Ectodermal cell (in vitro differentiated cells): ENCODE measurements around the gene CEP85L.

Experiments
- H3K27ac ChIP-seq: 2 replicates; pipeline ENCODE4 v1.7.0; 2013; ENCODE audit warnings: mild to moderate bottlenecking, low read depth, low read length; ENCODE audit not compliant: insufficient read depth, poor library complexity, severe bottlenecking
- H3K27me3 ChIP-seq: 2 replicates; pipeline ENCODE4 v1.7.0; 2013; ENCODE audit warnings: mild to moderate bottlenecking, low read length; ENCODE audit not compliant: insufficient read depth, control insufficient read depth, poor library complexity, severe bottlenecking
- H3K36me3 ChIP-seq: one replicate; pipeline ENCODE4 v1.7.0; 2013; ENCODE audit warnings: low read length; ENCODE audit not compliant: control insufficient read depth, insufficient read depth
- H3K4me1 ChIP-seq: one replicate; pipeline ENCODE4 v1.7.0; 2013; ENCODE audit warnings: low read length; ENCODE audit not compliant: control insufficient read depth, insufficient read depth
- H3K4me3 ChIP-seq: 2 replicates; pipeline ENCODE4 v1.7.0; 2013; ENCODE audit warnings: low read depth, low read length, control low read depth; ENCODE audit not compliant: insufficient read depth
- H3K9me3 ChIP-seq: 2 replicates; pipeline ENCODE4 v1.7.0; 2013; ENCODE audit warnings: mild to moderate bottlenecking, low read length, moderate library complexity; ENCODE audit not compliant: control insufficient read depth
- WGBS, 2 experiments: methylation state at CpG; one replicate each; pipeline ENCODE4 v1.1.7; 2013; ENCODE audit warnings: missing lambda C conversion rate in 2 of 2; 5-methylcytosine and 5-hydroxymethylcytosine counted together

Gene CEP85L

GRCh38 chr6:118546164-118546879 is 105.1 kb downstream of the CEP85L start:
- Histone ChIP-seq H3K27ac (no peak overlapping the region), H3K4me3 (no peak overlapping the region), H3K36me3 (no peaks in the 10 kb centered on the region), H3K9me3 (no peaks in the 10 kb centered on the region), H3K4me1 (no peaks in the 10 kb centered on the region), H3K27me3 (no peaks in the 10 kb centered on the region)
- 92 to 93% methylated on average over 3 to 4 of the region's 4 CpGs for whole genome bisulfite sequencing, 2 experiments

DNA sequence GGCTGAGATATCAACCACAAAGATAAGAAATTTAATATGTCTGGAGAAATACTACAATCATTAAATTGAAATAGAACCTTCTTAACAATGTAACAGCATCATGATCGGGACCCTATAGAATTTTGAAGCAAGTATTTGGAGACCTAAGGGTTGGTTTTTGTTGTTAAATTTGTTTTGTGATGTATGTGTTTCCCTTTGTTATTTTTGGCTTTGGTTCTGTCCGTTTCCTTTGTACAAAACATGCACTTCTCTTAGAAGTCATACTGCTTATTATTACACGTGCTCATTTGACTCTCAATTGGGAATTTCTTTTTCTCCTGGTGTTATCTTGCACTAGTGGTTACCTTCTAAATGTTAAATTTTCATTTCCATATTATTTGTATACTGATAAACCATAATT is 107.3 kb downstream of the CEP85L start:
- Histone ChIP-seq H3K27ac (no peak overlapping the region), H3K4me1 (no peaks in the 10 kb centered on the region), H3K4me3 (no peak overlapping the region), H3K9me3 (no peaks in the 10 kb centered on the region), H3K36me3 (no peaks in the 10 kb centered on the region), H3K27me3 (no peaks in the 10 kb centered on the region)
- WGBS, 2 experiments = 95 to 100% methylated on average over 2 to 3 of the region's 3 CpGs

DNA sequence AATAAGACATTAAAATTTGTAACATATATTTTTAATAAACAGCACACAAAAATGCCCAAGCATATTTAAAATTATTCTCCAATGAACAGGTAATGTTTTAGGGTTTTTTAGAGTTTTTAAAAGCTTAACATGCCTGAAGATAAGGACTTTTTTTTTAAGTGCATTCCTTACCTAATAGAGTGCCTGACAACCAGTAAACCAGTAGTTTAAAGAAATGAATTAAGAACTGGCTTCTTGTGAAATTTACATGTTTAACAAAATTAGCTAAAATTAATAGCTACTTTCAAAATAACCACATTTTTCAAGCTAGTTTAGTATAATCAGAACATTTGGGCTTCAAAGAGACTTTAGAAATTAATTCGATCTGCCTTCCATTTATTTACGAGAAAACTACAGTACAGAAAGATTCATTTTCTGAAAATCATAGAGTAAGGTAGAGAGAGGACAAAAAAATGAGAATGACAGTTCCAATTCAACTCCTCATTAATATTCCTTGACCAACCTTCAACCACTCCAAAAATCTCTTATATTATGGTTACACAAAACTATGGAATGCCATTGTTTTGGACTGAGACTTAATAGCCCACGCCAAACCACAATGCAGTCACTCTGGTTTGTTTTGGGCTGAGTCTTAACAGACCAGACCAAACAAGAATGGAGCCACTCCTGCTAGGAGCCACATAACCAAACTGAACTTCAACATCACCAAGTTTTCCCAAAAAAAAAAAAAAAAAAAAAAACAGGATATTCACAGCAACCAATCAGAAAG is 109.0 kb downstream of the CEP85L start:
- Histone ChIP-seq H3K9me3 (no peaks in the 10 kb centered on the region), H3K27me3 (no peaks in the 10 kb centered on the region), H3K36me3 (no peaks in the 10 kb centered on the region), H3K27ac (no peak overlapping the region), H3K4me1 (no peaks in the 10 kb centered on the region), H3K4me3 (no peak overlapping the region)
- WGBS, 2 experiments = 82 to 96% methylated on average over 1 to 3 of the region's 3 CpGs

DNA sequence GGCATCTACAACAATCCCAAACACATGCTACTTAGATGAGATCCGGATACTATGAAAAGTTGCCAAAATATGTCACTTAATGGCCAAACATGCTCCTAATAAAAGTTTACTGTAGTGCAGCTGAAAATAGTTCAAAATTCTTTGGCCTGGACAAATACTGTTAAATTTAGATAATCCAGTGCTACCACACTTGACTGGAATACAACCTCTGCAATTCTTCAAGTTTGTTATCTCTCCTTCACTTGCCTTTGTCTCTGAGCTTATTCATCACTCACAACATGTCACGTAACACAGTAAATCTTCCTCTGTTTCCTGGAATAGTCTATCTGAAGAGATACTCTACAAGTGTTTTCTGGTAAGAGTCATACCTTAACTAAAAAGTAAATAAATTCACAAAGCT is 113.8 kb downstream of the CEP85L start:
- H3K4me3 ChIP-seq = no peak overlapping the region
- no peaks in the 10 kb centered on the region for H3K36me3 ChIP-seq
- H3K27ac ChIP-seq = no peak overlapping the region
- H3K27me3 ChIP-seq = no peaks in the 10 kb centered on the region
- no peaks in the 10 kb centered on the region for H3K4me1 ChIP-seq
- H3K9me3 ChIP-seq = no peaks in the 10 kb centered on the region
- WGBS, 2 experiments = 88 to 100% methylated on average over 1 to 2 of the region's 2 CpGs

- WGBS, 2 experiments = 90 to 91% methylated on average over 1 of the region's 2 CpGs
- no peaks in the 10 kb centered on the region for H3K36me3 ChIP-seq
- H3K27ac ChIP-seq = no peak overlapping the region
- no peaks in the 10 kb centered on the region for H3K9me3 ChIP-seq
- H3K27me3 ChIP-seq = no peaks in the 10 kb centered on the region
- H3K4me1 ChIP-seq = no peaks in the 10 kb centered on the region
- H3K4me3 ChIP-seq = no peak overlapping the region
Observed at GRCh38 chr6:118536478-118536877, 114.9 kb downstream of the CEP85L start.

GRCh38 chr6:118535176-118535844 is 116.1 kb downstream of the CEP85L start:
- H3K27ac ChIP-seq = no peak overlapping the region
- H3K36me3 ChIP-seq = no peaks in the 10 kb centered on the region
- no peaks in the 10 kb centered on the region for H3K4me1 ChIP-seq
- H3K9me3 ChIP-seq = no peaks in the 10 kb centered on the region
- no peak overlapping the region for H3K4me3 ChIP-seq
- no peaks in the 10 kb centered on the region for H3K27me3 ChIP-seq
- WGBS, 2 experiments = 97% methylated on average over 4 of the region's 6 CpGs

GRCh38 chr6:118530942-118531341 is 120.4 kb downstream of the CEP85L start:
- Histone ChIP-seq H3K4me3 (no peak overlapping the region), H3K27ac (no peak overlapping the region), H3K9me3 (no peaks in the 10 kb centered on the region), H3K36me3 (no peaks in the 10 kb centered on the region), H3K27me3 (no peaks in the 10 kb centered on the region), H3K4me1 (no peaks in the 10 kb centered on the region)
- WGBS, 2 experiments = 88 to 100% methylated on average over 2 of the region's 2 CpGs

DNA sequence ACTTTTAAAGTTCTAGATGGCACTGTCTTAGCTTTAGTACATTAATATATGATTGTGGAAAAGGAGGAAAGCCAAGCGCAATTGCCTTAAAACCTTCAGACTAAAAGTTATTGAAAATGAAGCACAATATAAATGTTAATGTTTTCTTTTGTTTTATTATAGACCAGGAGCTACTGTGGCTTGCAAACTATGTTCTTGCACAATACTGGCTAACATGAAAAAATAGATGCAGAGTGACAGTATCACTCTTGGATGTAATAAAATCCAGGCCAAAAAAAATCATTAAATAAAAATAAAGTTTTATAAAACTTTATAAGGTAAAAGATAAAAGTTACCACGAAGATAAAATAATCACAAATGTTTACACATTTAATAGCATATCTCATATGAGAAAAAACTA is 121.6 kb downstream of the CEP85L start:
- Histone ChIP-seq H3K27me3 (no peaks in the 10 kb centered on the region), H3K36me3 (no peaks in the 10 kb centered on the region), H3K4me3 (no peak overlapping the region), H3K4me1 (no peaks in the 10 kb centered on the region), H3K9me3 (no peaks in the 10 kb centered on the region), H3K27ac (no peak overlapping the region)
- 100% methylated on average over 1 of the region's 2 CpGs; no CpG with 5 or more reads in 1 of the 2 experiments for WGBS, 2 experiments

GRCh38 chr6:118528129-118528528 is 123.3 kb downstream of the CEP85L start:
- Histone ChIP-seq H3K9me3 (no peaks in the 10 kb centered on the region), H3K36me3 (no peaks in the 10 kb centered on the region), H3K27ac (no peak overlapping the region), H3K27me3 (no peaks in the 10 kb centered on the region), H3K4me3 (no peak overlapping the region), H3K4me1 (no peaks in the 10 kb centered on the region)
- 78 to 100% methylated on average over 1 of the region's 1 CpG for WGBS, 2 experiments
